Measurements from ENCODE around the gene FOXN3. TPM values are rescaled to one million over a fixed set of nuclear protein-coding genes. Genes with fewer than 3 reads are reported as not detected.
A peak's percentile ranks its signal among the peaks of the same experiment; 100 is the strongest.

FOXN3 gene
- total RNA-seq, 1 experiment from 2014 or later = 125 TPM

DNA sequence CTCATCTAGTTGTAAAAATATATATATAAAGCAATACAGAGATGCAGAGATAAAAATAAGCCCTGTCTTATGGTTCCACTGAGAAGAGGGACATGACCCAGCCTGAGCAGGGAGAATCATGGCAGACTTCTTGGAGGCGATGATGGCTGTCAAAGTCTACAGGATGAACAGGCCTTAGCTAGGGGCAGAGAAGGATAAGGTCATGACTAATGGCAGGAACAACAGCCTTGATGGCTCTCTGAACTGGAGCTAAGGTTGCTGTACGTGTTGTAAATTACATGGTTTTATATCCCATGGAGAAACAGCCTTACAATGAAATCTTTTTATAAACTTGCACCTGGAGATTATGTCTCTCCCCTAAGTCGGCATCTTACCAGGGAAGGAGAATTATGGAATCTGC, 32.4 kb downstream of the FOXN3 start:
- TF ChIP-seq, protein P1, sequence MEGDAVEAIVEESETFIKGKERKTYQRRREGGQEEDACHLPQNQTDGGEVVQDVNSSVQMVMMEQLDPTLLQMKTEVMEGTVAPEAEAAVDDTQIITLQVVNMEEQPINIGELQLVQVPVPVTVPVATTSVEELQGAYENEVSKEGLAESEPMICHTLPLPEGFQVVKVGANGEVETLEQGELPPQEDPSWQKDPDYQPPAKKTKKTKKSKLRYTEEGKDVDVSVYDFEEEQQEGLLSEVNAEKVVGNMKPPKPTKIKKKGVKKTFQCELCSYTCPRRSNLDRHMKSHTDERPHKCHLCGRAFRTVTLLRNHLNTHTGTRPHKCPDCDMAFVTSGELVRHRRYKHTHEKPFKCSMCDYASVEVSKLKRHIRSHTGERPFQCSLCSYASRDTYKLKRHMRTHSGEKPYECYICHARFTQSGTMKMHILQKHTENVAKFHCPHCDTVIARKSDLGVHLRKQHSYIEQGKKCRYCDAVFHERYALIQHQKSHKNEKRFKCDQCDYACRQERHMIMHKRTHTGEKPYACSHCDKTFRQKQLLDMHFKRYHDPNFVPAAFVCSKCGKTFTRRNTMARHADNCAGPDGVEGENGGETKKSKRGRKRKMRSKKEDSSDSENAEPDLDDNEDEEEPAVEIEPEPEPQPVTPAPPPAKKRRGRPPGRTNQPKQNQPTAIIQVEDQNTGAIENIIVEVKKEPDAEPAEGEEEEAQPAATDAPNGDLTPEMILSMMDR (conservative IDR thresholded peaks at IDR 0.05) = no peak
- Histone ChIP-seq H3K79me2 (ENCODE audit: insufficient read depth, low read length) (peaks cover 76% of the 10 kb centered on the region), H4K20me1 (ENCODE audit: control insufficient read depth, insufficient read depth, insufficient read length) (no peaks in the 10 kb centered on the region), H4K8ac (replicated peaks; ENCODE audit: insufficient read length, low read depth, low read length) (no peak overlapping the region), H3K9ac (ENCODE audit: extremely low read depth, insufficient read length, low read length) (no peak overlapping the region), H3T11ph (ENCODE audit: low read length) (no peak overlapping the region), H3K23ac (ENCODE audit: insufficient read length, low read depth, low read length) (peak overlapping the region; percentile 73), H3K14ac (ENCODE audit: insufficient read depth, low read length) (no peak overlapping the region), H2AK5ac (ENCODE audit: insufficient read length, low read length) (no peak overlapping the region), H2BK15ac (ENCODE audit: low read depth, low read length) (no peak overlapping the region), H3K27me3 (ENCODE audit: insufficient read depth, low read length) (no peaks in the 10 kb centered on the region), H3K4me2 (ENCODE audit: insufficient read depth, insufficient read length, low read length) (no peak overlapping the region), H3K79me1 (ENCODE audit: insufficient read depth, low read depth, low read length, poor library complexity, severe bottlenecking) (peaks cover 3% of the 10 kb centered on the region), H3K23me2 (ENCODE audit: insufficient read length, low read depth, low read length, poor library complexity, severe bottlenecking) (no peaks in the 10 kb centered on the region), H3K9me3 (ENCODE audit: control insufficient read depth, low read depth, low read length) (no peaks in the 10 kb centered on the region), H2BK120ac (ENCODE audit: low read depth, low read length, poor library complexity, severe bottlenecking) (no peak overlapping the region), H2BK5ac (ENCODE audit: insufficient read length, low read length) (no peak overlapping the region), H3K27ac (ENCODE audit: insufficient read length, low read depth, low read length) (no peak overlapping the region), H3K4me1 (ENCODE audit: insufficient read depth, low read length) (peaks cover 5% of the 10 kb centered on the region; the same call in 1 of the 2 replicates), H2AFZ (ENCODE audit: low read length) (no peak overlapping the region), H2BK20ac (ENCODE audit: low read depth, low read length, poor library complexity, severe bottlenecking) (no peak overlapping the region), H3K56ac (ENCODE audit: insufficient read length, low read depth, low read length) (no peak overlapping the region), H3K4ac (ENCODE audit: low read depth, low read length) (no peak overlapping the region), H3K18ac (ENCODE audit: insufficient read length, low read depth, low read length) (no peak overlapping the region), H2BK12ac (ENCODE audit: insufficient read length, low read depth, low read length) (no peak overlapping the region), H4K91ac (ENCODE audit: insufficient read length, low read depth, low read length) (no peak overlapping the region), H4K5ac (ENCODE audit: insufficient read length, low read depth, low read length) (no peak overlapping the region)
- no peak overlapping the region for H3K4me3 Mint-ChIP-seq
- H3K36me3 Mint-ChIP-seq (ENCODE audit: insufficient read depth in 1 of 3, low read depth in 3 of 3) = peaks cover 27 to 36% (median 34%) of the 10 kb centered on the region in 3 experiments
- H3K9me3 Mint-ChIP-seq = peaks cover 0 to 13% of the 10 kb centered on the region in 2 experiments; a peak in 3 of 5 replicates
- WGBS (ENCODE audit: extremely low coverage, insufficient read length, low lambda C conversion rate) = no CpG with 5 or more reads among the region's 3 CpGs
- no peaks in the 10 kb centered on the region for H3K27me3 Mint-ChIP-seq (ENCODE audit: low read depth)
- H3K27ac Mint-ChIP-seq = peak overlapping the region in 1 of 3 experiments; percentile 15; a peak in 3 of 7 replicates
- peaks cover 43 to 59% of the 10 kb centered on the region in 2 experiments for H3K4me1 Mint-ChIP-seq
- no peak for DNase-seq
